ENCODE measurements around the gene RFXANK.
"Not testable (repeated sequence)": the region's sequence is repeated elsewhere in the genome, so short reads cannot be mapped to it uniquely, and the experiment has no call there.

RFXANK gene

DNA sequence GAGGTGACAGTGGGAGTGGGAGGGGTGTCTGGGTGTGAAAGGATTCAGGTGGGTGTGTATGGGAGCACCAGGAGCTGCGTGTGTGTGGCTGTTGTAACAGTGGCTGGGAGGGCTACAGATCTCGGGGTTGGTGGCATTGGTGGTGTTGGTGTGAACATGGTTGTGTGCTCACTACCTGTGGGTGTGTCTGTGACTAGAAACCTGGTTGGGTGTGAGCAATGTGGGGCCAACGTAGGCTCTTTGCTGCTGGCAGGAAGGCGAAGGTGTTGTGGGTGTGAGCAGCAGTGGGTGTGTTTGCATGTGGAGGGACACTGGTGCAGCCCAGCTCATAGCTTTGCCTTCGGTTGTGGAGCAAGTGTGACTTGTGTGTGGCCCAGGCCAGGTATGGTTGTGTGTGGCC, 14.9 kb downstream of the RFXANK start:
- no peak for DNase-seq (ENCODE audit: low read depth)

DNA sequence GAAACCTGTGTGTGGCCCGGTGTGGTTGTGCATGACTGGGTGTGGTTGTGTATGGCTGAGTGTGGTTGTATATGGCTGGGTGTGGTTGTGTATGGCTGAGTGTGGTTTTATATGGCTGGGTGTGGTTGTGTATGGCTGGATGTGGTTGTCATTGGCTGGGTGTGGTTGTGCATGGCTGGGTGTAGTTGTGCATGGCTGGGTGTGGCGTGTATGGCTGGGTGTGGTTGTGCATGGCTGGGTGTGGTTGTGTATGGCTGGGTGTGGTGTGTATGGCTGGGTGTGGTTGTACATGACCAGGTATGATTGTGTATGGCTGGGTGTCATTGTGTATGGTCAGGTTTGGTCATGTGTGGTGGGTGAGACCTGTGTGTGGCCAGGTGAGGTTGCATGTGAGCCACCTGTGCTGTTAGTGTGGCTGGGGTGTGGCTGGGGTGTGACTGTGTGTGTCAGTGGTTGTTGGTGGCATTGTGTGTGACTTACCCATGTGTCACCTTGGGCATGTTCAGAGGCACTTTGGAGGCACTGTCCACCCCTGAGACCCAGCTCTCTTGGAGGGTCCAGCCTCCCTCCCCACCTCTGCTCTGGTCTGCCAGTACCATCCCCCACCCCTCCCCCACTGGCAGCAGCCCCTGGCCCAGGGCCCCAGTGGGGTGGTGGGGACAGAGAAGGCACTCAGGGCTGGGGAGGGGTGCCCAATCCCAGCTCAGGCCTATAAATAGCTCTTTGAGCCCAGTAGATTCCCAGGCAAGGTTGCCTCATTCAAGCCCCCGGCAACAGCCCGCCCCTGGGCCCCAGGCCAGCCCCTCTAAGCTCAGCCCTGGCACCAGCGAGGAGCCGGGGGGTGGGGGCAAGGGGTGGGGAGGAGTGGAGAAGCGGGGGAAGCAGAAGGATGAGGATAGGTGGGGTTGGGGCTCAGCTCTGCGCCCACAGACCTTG, 15.8 kb downstream of the RFXANK start:
- DNase-seq (ENCODE audit: low read depth), result no peak

DNA sequence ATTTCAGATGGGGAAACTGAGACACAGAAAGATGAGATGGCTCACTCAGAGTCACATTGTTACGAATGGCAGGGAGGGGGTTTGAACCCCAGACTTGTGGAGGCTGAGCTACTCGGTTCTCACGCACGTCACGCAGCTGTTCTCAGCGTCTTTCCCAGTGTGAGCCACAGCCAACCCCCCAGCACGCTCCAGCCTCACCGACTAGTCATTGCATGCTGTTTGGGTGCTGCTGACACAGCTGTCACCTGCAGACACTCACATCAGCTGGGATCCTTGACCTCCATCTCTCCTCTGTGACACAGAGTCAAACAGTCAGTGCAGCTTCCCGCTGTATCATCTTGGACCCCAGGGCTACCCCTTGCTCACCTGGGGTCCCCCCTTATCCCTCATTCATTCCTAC, 17.3 kb downstream of the RFXANK start:
- no peak for DNase-seq (ENCODE audit: low read depth)

DNA sequence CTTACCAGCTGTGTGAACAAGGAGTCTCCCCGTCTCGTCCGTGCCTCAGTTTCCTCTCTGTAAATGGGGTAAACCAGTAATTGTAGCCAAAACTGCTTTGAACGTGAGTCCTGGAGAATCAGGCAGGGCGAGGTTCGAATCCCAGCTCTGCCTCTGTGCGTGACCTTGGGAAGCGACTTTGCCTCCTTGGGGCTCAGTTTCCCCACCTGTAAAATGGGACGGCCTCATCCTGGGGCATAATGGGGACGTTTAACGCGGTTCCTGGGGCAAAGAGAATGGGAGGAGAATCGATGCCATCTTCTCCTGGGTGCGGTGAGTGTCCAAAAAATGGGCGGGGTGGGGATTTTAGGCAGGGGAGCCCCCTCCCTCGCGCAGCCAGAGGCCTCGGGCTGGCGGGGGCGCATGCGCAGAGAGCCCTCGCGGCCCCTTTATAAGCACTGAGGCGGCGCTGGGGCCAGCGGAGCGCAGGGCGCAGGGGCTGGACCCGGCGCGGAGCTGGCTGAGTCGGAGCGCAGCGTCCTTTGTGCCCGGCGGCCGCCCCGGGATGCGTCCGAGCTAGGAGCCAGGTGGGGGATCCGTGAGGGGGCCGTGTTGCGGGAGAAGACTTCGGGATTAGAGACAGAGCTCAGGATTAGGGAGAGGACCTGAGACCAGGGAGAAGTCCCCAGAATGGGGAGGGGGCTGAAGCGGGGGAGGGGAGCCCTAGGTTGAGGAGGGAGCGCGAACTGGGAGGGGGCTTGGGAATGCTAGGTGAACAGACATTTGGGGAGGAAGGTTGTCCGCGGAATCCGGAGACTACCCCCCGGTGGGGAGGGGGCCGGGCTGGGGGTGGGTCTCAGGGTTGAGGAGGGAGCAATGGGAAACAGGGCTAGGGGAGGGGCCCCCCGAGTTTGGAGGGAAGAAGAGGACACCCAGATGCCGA, 19.7 kb downstream of the RFXANK start, which contains the start of gene NCAN:
Gene NCAN (plus strand): TSS at position 460 of the 922 bp plus-strand sequence. CDS start 4,996 bp downstream, outside the sequence.
- no peak for DNase-seq (ENCODE audit: low read depth)

DNA sequence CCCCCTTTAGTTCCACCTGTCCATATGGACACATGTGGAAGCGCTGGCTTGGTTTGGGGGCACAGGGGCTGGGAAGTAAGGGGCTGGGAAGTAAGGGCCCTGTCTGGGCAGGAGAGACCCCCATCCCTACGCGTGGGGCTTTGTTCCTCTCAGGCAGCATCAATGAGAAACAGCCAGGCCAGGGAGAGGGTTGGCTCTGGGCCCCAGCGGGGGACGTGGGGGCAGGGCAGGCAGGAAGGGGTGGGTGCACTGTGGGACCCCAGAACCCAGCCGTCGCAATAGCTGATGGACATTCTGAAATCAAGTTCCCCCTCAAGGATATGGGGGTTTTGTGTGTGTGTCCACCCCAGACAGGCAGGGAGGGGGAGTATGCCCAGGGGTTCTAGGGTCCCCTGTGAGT, 20.9 kb downstream of the RFXANK start:
- no peak for DNase-seq (ENCODE audit: low read depth)

DNA sequence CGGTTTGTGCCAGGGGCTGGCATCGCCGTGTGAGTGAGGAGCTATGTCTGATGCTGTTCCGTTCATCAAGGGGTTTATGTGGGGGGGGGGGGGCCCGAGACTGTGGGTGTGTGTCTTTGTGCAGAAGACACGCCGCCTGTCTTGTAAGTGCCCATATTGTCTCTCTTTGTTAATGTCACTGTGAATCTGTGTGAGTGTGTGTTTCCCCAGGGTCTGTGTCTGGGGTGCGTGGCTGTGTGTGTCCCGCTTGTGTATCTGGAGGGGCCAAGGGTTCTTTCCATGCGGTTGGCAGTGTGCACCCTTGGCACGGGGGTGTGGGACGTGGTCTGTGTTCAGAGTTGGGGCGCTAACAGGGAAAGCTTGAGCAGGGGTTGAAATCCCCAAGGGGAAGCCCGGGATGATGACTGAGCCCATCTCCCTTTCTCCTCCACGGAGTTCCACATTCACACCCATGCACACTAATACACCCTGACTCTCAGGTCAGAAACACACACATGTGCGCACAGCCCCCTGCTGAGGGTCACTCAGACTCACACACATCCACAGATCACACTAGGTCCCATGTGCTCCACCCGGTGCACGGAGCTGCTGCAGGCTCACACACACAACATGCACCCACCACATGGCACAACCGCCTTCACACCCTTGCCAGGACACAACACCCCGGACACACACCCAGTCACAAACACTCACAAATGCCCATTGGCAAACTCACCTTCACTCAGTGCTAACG, 21.5 kb downstream of the RFXANK start:
- DNase-seq (ENCODE audit: low read depth), result no peak

DNA sequence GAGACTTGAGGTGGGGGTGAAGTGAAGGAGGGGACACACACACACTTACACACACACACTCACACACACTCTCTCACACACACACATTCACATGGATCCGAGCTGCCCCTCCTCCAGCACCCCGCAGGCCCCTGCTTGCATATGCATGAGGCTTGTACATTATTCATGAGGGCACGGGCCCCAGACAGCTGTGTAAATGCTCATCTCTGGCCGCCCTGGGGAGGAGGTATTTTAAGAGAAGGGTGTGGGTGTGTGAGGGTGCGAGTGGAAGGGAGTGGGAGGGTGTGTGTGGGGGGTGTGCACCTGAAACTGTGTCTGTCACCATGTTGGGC, 22.1 kb downstream of the RFXANK start:
- DNase-seq (ENCODE audit: low read depth), result no peak

DNA sequence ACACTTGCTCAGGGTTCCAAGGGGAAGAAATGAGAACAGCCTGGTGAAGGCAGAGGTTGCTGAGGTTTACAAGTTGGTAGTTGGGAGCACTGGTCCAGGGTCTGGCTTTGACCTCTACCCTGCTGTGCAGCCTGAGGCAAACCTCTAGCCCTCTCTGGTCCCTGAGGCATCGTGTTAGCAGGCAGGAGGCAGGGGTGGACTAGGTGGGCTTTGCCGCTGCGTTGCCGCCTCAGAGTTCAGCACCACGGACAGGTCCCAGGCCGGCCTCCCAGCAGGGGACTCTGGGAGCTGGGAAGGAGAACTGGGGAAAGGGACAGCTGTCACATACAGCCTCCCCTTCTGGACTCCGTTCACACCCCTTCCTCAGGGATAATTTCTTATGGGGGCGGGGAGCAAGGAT, 22.8 kb downstream of the RFXANK start:
- no peak for DNase-seq (ENCODE audit: low read depth)

DNA sequence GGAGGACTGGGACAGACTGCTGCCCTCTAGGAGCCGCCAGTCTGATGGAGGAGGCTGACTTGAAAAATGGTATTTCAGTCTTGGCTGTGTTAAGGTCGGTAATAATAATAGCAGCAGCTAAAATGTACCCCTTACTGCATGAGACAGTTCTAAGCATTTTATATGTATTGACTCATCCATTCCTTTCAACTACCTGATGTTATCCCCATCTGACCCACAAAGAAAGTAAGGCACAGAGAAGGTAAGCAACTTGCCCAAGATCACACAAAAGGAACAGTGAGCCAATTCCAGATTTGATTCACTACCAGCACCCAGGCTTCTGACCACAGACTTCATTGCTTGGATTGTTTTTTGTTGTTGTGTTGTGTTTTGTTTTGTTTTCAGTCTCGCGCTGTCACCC, 23.7 kb downstream of the RFXANK start:
- DNase-seq (ENCODE audit: low read depth), result no peak

DNA sequence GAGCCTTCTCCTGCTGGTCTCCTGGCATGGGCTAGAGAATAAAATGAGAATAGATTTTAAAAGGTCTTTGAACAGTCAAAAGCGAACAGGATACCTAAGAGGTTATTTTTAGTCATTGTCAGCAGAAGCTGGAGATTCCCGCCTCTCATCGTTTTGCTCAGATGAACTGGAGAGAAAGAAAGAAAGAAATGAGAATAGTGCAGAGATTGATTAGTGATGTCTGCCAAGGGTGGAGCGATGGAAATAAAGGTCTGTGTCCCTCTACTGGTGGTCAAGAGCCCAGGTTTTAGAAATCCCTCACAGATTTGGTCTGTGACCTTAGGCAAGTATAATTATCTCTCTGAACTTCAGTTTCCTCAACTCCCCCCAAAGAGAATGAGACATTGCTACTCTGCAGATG, 25.0 kb downstream of the RFXANK start:
- no peak for DNase-seq (ENCODE audit: low read depth)

DNA sequence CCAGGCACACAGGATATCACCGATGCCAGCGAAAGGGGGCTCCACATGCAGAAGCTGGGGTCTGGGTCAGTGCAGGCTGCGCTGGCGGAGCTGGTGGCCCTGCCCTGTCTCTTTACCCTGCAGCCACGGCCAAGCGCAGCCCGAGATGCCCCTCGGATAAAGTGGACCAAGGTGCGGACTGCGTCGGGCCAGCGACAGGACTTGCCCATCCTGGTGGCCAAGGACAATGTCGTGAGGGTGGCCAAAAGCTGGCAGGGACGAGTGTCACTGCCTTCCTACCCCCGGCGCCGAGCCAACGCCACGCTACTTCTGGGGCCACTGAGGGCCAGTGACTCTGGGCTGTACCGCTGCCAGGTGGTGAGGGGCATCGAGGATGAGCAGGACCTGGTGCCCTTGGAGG, 26.9 kb downstream of the RFXANK start:
- no peak for DNase-seq (ENCODE audit: low read depth)

DNA sequence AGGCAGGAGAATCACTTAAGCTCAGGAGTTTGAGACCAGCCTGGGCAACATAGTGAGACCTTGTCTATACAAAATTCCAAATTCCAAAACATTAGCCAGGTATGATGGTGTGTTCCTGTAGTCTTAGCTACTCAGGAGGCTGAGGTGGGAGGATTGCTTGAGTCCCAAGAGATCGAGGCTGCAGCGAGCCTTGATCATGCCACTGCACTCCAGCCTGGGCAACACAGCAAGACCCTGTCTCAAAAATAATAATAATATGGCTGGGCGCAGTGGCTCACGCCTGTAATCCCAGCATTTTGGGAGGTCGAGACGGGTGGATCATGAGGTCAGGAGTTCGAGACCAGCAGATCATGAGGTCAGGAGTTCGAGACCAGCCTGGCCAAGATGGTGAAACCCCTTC, 28.9 kb downstream of the RFXANK start:
- not testable (repeated sequence) for DNase-seq (ENCODE audit: low read depth)

DNA sequence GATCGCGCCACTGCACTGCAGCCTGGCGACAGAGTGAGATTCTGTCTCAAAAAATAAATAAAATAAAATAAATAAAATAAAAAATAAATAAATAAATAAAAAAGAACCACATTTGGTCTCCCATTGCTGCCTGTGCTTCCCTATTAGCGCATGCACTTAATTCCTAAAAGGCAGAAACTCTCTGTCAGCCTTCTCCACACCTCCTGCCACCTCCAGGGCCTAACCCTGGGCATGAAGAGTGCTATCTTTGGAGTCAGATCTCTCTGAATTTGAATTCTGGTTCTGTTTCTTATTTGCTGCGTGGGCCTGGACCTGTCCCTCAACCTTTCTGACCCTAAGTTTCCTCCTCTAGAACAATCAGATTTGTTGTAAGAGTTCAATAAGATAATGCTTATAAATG, 31.0 kb downstream of the RFXANK start:
- no peak for DNase-seq (ENCODE audit: low read depth)

DNA sequence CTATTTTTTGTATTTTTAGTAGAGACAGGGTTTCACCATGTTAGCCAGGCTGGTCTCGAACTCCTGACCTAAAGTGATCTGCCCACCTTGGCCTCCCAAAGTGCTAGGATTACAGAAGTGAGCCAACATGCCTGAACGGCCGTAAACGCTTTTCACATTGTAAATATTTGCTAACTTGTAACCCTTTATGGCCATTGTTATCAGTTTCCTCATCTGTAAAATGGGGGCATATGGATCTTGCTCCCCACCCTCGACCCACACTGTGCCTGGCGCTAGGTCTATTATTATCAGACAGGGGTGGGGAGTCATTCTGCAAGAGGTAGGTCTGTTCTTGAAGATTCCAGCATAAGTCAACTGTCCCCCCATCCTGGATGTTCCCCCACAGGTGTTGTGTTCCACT, 31.6 kb downstream of the RFXANK start:
- DNase-seq (ENCODE audit: low read depth), result no peak

DNA sequence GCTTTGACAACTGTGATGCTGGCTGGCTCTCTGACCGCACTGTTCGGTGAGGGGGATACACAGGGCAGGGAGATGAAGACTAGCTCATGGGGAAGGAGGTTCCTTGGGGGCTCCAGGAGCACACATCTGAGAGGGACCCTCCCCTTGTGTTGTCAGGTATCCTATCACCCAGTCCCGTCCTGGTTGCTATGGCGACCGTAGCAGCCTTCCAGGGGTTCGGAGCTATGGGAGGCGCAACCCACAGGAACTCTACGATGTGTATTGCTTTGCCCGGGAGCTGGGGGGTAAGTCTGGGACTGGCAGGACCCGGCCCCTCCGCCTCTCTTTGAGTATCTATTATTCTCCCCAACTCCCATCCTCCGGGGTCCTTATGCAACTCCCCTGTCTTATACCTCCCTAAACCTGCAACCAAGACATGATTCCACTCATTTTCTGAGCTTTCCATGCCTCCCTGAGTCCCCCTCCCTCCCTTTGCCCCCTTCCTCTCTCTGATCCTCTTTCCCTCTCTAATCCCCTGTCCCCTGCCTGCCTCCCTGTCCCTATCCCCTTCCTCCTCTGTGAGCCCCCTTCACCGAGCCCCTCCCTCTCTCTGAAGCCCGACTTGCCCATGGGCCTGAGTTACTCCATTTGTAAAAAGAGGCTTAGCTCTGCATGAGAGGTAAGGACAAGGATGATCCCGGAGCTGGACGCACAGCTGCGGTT, 32.2 kb downstream of the RFXANK start:
- no peak for DNase-seq (ENCODE audit: low read depth)

DNA sequence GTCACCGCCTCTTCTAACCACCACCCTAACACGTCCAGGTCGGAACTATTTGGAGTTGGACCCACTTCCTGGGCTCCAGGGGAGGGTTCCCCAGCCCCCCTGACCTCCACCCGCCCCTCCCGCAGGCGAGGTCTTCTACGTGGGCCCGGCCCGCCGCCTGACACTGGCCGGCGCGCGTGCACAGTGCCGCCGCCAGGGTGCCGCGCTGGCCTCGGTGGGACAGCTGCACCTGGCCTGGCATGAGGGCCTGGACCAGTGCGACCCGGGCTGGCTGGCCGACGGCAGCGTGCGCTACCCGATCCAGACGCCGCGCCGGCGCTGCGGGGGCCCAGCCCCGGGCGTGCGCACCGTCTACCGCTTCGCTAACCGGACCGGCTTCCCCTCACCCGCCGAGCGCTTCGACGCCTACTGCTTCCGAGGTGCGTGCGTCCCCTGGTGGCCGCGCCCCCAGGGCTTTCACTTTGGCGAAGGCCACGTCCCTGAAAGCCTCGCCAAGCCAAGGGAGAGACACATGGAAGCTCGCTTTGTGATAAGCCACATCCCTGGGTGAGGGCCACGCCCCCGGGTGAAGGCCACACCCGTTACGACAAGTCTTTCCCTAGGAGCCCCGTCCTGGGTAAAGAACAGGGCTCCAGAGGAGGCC, 32.9 kb downstream of the RFXANK start:
- DNase-seq (ENCODE audit: low read depth), result peak; percentile 66

DNA sequence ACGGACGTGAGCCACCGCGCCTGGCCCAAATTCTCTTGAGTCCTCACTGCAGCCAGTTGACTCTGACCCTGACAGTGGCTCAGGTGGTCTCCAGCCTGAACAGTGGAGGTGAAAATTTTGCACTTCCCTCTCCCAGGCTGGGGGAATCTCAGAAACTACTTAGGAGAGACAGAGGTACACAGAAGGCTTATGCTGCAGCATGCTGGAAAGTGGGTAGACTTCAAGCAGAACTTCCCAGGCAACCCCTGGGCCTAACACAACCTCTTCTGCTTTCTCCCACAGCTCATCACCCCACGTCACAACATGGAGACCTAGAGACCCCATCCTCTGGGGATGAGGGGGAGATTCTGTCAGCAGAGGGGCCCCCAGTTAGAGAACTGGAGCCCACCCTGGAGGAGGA, 34.1 kb downstream of the RFXANK start:
- DNase-seq (ENCODE audit: low read depth), result no peak

DNA sequence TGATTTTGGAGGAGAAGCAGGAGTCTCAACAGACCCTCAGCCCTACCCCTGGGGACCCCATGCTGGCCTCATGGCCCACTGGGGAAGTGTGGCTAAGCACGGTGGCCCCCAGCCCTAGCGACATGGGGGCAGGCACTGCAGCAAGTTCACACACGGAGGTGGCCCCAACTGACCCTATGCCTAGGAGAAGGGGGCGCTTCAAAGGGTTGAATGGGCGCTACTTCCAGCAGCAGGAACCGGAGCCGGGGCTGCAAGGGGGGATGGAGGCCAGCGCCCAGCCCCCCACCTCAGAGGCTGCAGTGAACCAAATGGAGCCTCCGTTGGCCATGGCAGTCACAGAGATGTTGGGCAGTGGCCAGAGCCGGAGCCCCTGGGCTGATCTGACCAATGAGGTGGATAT, 34.6 kb downstream of the RFXANK start:
- DNase-seq (ENCODE audit: low read depth), result no peak

DNA sequence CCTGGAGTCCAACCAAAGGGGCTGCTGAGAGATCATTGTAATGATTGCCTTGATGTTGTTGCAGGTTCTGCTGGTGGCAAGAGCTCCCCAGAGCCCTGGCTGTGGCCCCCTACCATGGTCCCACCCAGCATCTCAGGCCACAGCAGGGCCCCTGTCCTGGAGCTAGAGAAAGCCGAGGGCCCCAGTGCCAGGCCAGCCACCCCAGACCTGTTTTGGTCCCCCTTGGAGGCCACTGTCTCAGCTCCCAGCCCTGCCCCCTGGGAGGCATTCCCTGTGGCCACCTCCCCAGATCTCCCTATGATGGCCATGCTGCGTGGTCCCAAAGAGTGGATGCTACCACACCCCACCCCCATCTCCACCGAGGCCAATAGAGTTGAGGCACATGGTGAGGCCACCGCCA, 35.2 kb downstream of the RFXANK start:
- no peak for DNase-seq (ENCODE audit: low read depth)

DNA sequence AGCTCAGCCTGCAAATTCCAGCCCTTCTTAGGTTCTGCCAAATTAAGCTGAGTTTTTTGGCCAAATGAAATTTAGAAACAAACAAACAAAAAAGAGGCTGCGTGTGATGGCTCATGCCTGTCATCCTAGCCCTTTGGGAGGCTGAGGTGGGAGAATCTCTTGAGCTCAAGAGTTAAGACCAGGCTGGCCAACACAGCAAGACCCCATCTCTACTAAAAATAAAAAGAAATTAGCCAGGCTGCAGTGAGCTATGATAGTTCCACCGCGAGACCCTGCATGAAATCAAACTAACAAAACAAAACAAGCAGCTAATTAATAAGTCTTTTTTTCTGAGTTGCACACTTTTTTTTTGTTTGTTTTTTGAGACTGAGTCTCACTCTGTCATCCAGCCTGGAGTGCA, 37.6 kb downstream of the RFXANK start:
- DNase-seq (ENCODE audit: low read depth), result no peak

DNA sequence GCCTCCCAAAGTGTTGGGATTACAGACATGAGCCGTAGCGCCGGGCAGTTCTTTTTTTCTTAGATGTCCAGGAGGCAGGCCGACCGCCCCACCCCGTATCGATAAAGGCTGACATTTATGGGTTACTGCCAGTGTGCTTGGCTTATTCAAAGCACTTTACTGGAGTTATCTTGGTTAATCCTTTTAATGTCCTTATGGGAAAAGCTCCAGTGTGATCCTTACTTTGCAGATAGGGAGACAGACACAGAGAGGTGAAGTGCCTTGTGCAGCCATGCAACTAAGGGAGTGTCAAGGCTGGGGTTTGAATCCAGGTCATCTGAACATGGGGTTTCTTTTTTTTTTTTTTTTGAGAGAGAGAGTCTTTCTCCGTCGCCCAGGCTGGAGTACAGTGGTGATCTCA, 38.9 kb downstream of the RFXANK start:
- DNase-seq (ENCODE audit: low read depth), result no peak

All from activated T-helper 9 cell treated with anti-CD3 and anti-CD28 coated beads, Interleukin-2, amount 50 U/mL, for 16 hours (primary cell).